ENCODE data around the gene RBPJL.

RBPJL gene

DNA sequence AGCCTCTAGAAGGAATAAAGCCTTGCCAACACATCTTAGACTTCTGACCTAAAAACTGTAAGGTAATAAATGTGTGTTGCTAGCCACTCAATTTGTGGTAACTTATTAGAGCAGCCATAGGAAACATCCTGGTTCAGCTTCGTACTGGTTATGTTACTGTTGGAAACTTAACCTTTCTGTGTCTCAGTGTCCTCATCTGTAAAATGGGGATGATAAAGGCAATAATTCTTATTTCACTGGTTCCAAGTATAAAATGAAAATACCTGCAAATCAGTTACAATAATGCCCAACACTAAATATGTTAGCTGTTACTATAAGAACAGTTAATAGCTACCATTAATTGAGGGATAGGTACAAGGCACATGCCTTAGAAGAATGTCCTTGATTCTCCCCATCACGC, 14.3 kb upstream of the RBPJL start:
- H3K4me2 ChIP-seq (ENCODE audit: low read depth, low read length), result no peak overlapping the region
- H3K9me2 ChIP-seq (replicated peaks; ENCODE audit: insufficient read depth, low read length), result no peaks in the 10 kb centered on the region
- H3F3A ChIP-seq (ENCODE audit: insufficient read depth, low read length), result 0 out of 2 replicates have a peak, but pooled peaks cover 4% of the 10 kb centered on the region
- peaks cover 14% of the 10 kb centered on the region for H3K27me3 ChIP-seq (replicated peaks; ENCODE audit: insufficient read depth, low read length)
- peaks cover 9% of the 10 kb centered on the region; the same call in 1 of the 2 replicates for H3K4me1 ChIP-seq (ENCODE audit: low read length)
- H3K27ac ChIP-seq (ENCODE audit: low read length), result no peak overlapping the region
- TF ChIP-seq EZH2phosphoT487 (IDR thresholded peaks at IDR 0.05; ENCODE audit: low read length) (no peak), EZH2 (optimal IDR thresholded peaks at IDR 0.05; ENCODE audit: low read depth, low read length) (no peak)
- TF ChIP-seq, protein P1, sequence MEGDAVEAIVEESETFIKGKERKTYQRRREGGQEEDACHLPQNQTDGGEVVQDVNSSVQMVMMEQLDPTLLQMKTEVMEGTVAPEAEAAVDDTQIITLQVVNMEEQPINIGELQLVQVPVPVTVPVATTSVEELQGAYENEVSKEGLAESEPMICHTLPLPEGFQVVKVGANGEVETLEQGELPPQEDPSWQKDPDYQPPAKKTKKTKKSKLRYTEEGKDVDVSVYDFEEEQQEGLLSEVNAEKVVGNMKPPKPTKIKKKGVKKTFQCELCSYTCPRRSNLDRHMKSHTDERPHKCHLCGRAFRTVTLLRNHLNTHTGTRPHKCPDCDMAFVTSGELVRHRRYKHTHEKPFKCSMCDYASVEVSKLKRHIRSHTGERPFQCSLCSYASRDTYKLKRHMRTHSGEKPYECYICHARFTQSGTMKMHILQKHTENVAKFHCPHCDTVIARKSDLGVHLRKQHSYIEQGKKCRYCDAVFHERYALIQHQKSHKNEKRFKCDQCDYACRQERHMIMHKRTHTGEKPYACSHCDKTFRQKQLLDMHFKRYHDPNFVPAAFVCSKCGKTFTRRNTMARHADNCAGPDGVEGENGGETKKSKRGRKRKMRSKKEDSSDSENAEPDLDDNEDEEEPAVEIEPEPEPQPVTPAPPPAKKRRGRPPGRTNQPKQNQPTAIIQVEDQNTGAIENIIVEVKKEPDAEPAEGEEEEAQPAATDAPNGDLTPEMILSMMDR (IDR thresholded peaks at IDR 0.05; ENCODE audit: low read length), result no peak
- no peak overlapping the region for H3K9ac ChIP-seq (ENCODE audit: low read length)
- no peak overlapping the region for H2AFZ ChIP-seq (ENCODE audit: low read length)
- H3K9me3 ChIP-seq (replicated peaks; ENCODE audit: insufficient read depth, low read length), result no peaks in the 10 kb centered on the region
- H3K36me3 ChIP-seq (replicated peaks; ENCODE audit: insufficient read depth, low read length), result no peaks in the 10 kb centered on the region
- no peaks in the 10 kb centered on the region for H4K20me1 ChIP-seq (ENCODE audit: insufficient read depth, low read length)
- no peak for DNase-seq
- H3K79me2 ChIP-seq (ENCODE audit: low read length), result no peaks in the 10 kb centered on the region
- no peak overlapping the region for H3K4me3 ChIP-seq (ENCODE audit: low read length)

DNA sequence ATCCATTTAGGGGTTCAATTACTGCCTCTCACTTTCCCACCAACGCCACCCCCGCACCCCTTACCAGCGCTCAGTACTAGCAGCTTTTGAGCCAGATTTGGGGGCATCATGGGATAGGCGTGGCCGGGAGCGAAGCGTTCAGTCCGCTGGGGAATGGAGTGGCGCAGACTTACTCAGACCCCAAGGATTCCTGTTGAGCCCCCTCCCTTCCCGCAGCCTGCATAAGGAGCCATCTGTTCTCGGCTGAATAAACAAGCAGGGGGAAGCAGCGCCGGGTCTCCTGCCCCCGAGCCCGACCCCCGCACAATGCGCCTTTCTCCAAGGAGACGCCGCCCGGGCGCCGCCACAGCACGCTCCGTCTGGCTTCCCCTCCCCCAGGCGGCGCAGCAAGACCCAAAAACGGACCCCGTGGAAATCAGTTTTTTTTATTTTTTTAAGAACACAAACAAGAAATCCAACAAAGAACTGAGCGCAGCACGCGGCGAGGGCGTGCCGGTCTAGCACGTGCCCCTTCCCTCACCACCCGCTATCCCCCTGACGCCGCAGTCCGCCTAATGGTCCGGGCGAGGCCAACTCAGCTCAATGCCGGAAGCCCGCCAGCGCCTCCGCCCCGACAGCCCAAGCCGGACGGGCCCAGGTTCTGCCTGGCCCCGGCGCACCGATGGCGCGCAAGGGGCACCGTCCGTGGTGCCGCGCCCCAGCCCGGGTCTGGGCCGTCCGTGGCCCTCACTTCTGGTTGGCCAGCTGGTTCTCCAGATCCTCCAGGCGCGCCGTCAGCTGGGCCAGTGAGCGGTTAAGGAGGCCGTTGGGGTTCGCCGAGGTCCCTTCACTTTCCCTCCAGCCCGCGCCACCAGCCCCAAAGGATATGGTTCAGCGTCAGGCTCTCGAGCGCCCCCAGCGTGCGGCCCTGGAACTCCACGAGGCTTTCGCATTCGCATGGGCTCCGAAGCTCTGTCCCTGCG, 13.3 kb upstream of the RBPJL start:
- no peaks in the 10 kb centered on the region for H3K36me3 ChIP-seq (replicated peaks; ENCODE audit: insufficient read depth, low read length)
- H3F3A ChIP-seq (ENCODE audit: insufficient read depth, low read length), result 0 out of 2 replicates have a peak, but pooled peaks cover 4% of the 10 kb centered on the region
- peaks cover 14% of the 10 kb centered on the region for H3K27me3 ChIP-seq (replicated peaks; ENCODE audit: insufficient read depth, low read length)
- no peaks in the 10 kb centered on the region for H3K79me2 ChIP-seq (ENCODE audit: low read length)
- H3K4me2 ChIP-seq (ENCODE audit: low read depth, low read length), result peak overlapping the region; percentile 90
- TF ChIP-seq EZH2phosphoT487 (IDR thresholded peaks at IDR 0.05; ENCODE audit: low read length), result no peak
- TF ChIP-seq, protein P1 (IDR thresholded peaks at IDR 0.05; ENCODE audit: low read length), result peak; percentile 89
- H3K9me3 ChIP-seq (replicated peaks; ENCODE audit: insufficient read depth, low read length), result no peaks in the 10 kb centered on the region
- DNase-seq, result peak; percentile 79
- H4K20me1 ChIP-seq (ENCODE audit: insufficient read depth, low read length), result no peaks in the 10 kb centered on the region
- H2AFZ ChIP-seq (ENCODE audit: low read length), result peak overlapping the region; percentile 73
- no peak overlapping the region for H3K27ac ChIP-seq (ENCODE audit: low read length)
- peak overlapping the region; percentile 46; the same call in 1 of the 2 replicates for H3K9ac ChIP-seq (ENCODE audit: low read length)
- peak overlapping the region; percentile 75 for H3K4me3 ChIP-seq (ENCODE audit: low read length)
- peaks cover 9% of the 10 kb centered on the region; the same call in 1 of the 2 replicates for H3K4me1 ChIP-seq (ENCODE audit: low read length)
- H3K9me2 ChIP-seq (replicated peaks; ENCODE audit: insufficient read depth, low read length), result no peaks in the 10 kb centered on the region

DNA sequence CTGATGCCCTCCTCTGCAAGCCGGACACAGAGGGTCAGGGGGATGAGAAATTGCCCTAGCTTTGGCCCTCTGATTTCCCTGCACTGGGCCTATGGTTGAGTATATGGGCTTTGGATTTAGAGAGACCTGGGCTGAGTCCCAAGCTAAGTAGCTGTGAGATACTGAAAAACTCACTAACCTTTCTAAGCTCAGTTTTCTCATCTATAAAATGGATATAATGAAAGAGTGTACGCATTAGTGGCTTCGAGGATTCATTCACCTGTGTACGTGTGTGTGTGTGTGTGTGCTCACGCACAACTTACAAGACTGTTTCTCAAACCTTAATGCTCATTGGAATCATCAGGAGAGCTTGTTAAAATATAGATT, 12.7 kb upstream of the RBPJL start:
- no peak overlapping the region for H3K9ac ChIP-seq (ENCODE audit: low read length)

More for the DNA sequence above, 12.7 kb upstream of the RBPJL start:
- Histone ChIP-seq H4K20me1 (ENCODE audit: insufficient read depth, low read length) (no peaks in the 10 kb centered on the region), H3K4me1 (ENCODE audit: low read length) (peaks cover 9% of the 10 kb centered on the region; the same call in 1 of the 2 replicates), H3K27ac (ENCODE audit: low read length) (no peak overlapping the region), H3F3A (ENCODE audit: insufficient read depth, low read length) (0 out of 2 replicates have a peak, but pooled peaks cover 4% of the 10 kb centered on the region), H3K9me2 (replicated peaks; ENCODE audit: insufficient read depth, low read length) (no peaks in the 10 kb centered on the region), H3K27me3 (replicated peaks; ENCODE audit: insufficient read depth, low read length) (peaks cover 14% of the 10 kb centered on the region), H3K9me3 (replicated peaks; ENCODE audit: insufficient read depth, low read length) (no peaks in the 10 kb centered on the region), H3K4me3 (ENCODE audit: low read length) (peak overlapping the region; percentile 75), H3K79me2 (ENCODE audit: low read length) (no peaks in the 10 kb centered on the region), H3K36me3 (replicated peaks; ENCODE audit: insufficient read depth, low read length) (no peaks in the 10 kb centered on the region), H2AFZ (ENCODE audit: low read length) (peak overlapping the region; percentile 26; the same call in 1 of the 2 replicates), H3K4me2 (ENCODE audit: low read depth, low read length) (peak overlapping the region; percentile 90)
- TF ChIP-seq EZH2phosphoT487 (IDR thresholded peaks at IDR 0.05; ENCODE audit: low read length), result no peak
- TF ChIP-seq, protein P1 (IDR thresholded peaks at IDR 0.05; ENCODE audit: low read length), result no peak
- TF ChIP-seq EZH2 (optimal IDR thresholded peaks at IDR 0.05; ENCODE audit: low read depth, low read length), result no peak
- DNase-seq, result no peak

Data from MM.1S (cell line).